ENCODE measurements around the gene CDK5RAP1.

CDK5RAP1 gene

DNA sequence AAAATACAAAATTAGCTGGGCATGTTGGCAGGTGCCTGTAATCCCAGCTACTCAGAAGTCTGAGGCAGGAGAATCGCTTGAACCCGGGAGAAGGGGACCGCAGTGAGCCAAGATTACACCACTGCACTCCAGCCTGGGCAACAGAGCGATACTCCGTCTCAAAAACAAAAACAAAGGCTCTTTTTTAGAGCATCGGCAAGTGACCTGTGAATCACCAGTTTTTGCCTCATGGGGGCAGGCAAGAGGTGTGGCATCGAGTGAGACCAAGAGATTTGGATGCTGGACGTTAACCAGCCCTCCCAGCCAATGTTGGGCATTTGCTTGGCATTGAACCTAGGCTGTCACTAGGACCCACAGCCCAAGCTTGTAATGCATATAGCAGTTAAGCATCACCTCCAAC, 14.6 kb upstream of the CDK5RAP1 start:
- DNase-seq (ENCODE audit: low spot score) (no peak), ATAC-seq (ENCODE audit: low read depth) (peak; percentile 43; the same call in 2 of the 3 replicates)
- peak; percentile 76 for TF ChIP-seq CTCF (IDR thresholded peaks at IDR 0.05; ENCODE audit: poor library complexity, severe bottlenecking)
- Histone ChIP-seq H3K4me1 (ENCODE audit: insufficient read depth, poor library complexity, severe bottlenecking) (peaks cover 4% of the 10 kb centered on the region), H3K36me3 (ENCODE audit: low read depth) (peaks cover 13% of the 10 kb centered on the region), H3K27ac (ENCODE audit: poor library complexity, severe bottlenecking) (no peak overlapping the region), H3K9me3 (ENCODE audit: severe bottlenecking) (no peaks in the 10 kb centered on the region), H3K4me3 (ENCODE audit: severe bottlenecking) (no peak overlapping the region), H3K27me3 (ENCODE audit: insufficient read depth, poor library complexity, severe bottlenecking) (no peaks in the 10 kb centered on the region)

DNA sequence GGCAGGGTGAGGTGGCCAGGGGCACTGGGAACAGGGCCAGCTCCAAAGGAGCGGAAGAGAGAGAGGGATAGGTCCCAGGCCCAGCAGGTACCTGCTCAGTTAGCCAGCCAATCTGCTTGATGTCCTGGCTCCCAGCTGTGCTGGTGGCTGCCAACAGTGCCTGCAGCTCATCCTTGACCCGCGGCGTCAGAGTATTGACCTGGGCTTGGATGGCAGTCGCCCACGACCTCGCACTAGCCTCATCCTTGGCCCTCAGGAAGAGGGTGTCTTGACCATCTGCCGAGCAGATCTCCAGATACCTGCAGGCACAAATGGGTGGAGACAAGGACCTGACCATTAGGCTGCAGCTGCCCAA, 11.1 kb upstream of the CDK5RAP1 start:
- no peak overlapping the region for H3K27ac ChIP-seq (ENCODE audit: poor library complexity, severe bottlenecking)
- H3K4me1 ChIP-seq (ENCODE audit: insufficient read depth, poor library complexity, severe bottlenecking): no peaks in the 10 kb centered on the region
- TF ChIP-seq CTCF (IDR thresholded peaks at IDR 0.05; ENCODE audit: poor library complexity, severe bottlenecking): no peak
- H3K36me3 ChIP-seq (ENCODE audit: low read depth): peaks cover 22% of the 10 kb centered on the region
- no peak for ATAC-seq (ENCODE audit: low read depth)
- H3K9me3 ChIP-seq (ENCODE audit: severe bottlenecking): no peaks in the 10 kb centered on the region
- no peak overlapping the region for H3K4me3 ChIP-seq (ENCODE audit: severe bottlenecking)
- no peaks in the 10 kb centered on the region for H3K27me3 ChIP-seq (ENCODE audit: insufficient read depth, poor library complexity, severe bottlenecking)
- DNase-seq (ENCODE audit: low spot score): no peak

GRCh38 chr20:33411711-33412483, 10.6 kb upstream of the CDK5RAP1 start:
- Histone ChIP-seq H3K4me3 (ENCODE audit: severe bottlenecking) (no peak overlapping the region), H3K4me1 (ENCODE audit: insufficient read depth, poor library complexity, severe bottlenecking) (no peaks in the 10 kb centered on the region), H3K27me3 (ENCODE audit: insufficient read depth, poor library complexity, severe bottlenecking) (no peaks in the 10 kb centered on the region), H3K9me3 (ENCODE audit: severe bottlenecking) (no peaks in the 10 kb centered on the region), H3K36me3 (ENCODE audit: low read depth) (peaks cover 28% of the 10 kb centered on the region), H3K27ac (ENCODE audit: poor library complexity, severe bottlenecking) (no peak overlapping the region)
- TF ChIP-seq CTCF (IDR thresholded peaks at IDR 0.05; ENCODE audit: poor library complexity, severe bottlenecking): no peak
- DNase-seq (ENCODE audit: low spot score) (no peak), ATAC-seq (ENCODE audit: low read depth) (no peak)

- H3K9me3 ChIP-seq (ENCODE audit: severe bottlenecking): no peaks in the 10 kb centered on the region
- no peaks in the 10 kb centered on the region for H3K4me1 ChIP-seq (ENCODE audit: insufficient read depth, poor library complexity, severe bottlenecking)
- no peak for TF ChIP-seq CTCF (IDR thresholded peaks at IDR 0.05; ENCODE audit: poor library complexity, severe bottlenecking)
- DNase-seq (ENCODE audit: low spot score) (no peak), ATAC-seq (ENCODE audit: low read depth) (no peak)
- H3K27me3 ChIP-seq (ENCODE audit: insufficient read depth, poor library complexity, severe bottlenecking): no peaks in the 10 kb centered on the region
- peaks cover 33% of the 10 kb centered on the region for H3K36me3 ChIP-seq (ENCODE audit: low read depth)
- H3K4me3 ChIP-seq (ENCODE audit: severe bottlenecking): no peak overlapping the region
- H3K27ac ChIP-seq (ENCODE audit: poor library complexity, severe bottlenecking): no peak overlapping the region
These were observed 9.9 kb upstream of the CDK5RAP1 start for GRCh38 chr20:33411242-33411641.

GRCh38 chr20:33410081-33410742, 8.9 kb upstream of the CDK5RAP1 start:
- Histone ChIP-seq H3K4me3 (ENCODE audit: severe bottlenecking) (no peak overlapping the region), H3K27ac (ENCODE audit: poor library complexity, severe bottlenecking) (no peak overlapping the region), H3K27me3 (ENCODE audit: insufficient read depth, poor library complexity, severe bottlenecking) (no peaks in the 10 kb centered on the region), H3K36me3 (ENCODE audit: low read depth) (peaks cover 33% of the 10 kb centered on the region), H3K9me3 (ENCODE audit: severe bottlenecking) (no peaks in the 10 kb centered on the region), H3K4me1 (ENCODE audit: insufficient read depth, poor library complexity, severe bottlenecking) (no peaks in the 10 kb centered on the region)
- DNase-seq (ENCODE audit: low spot score): peak; percentile 87
- no peak for ATAC-seq (ENCODE audit: low read depth)
- no peak for TF ChIP-seq CTCF (IDR thresholded peaks at IDR 0.05; ENCODE audit: poor library complexity, severe bottlenecking)
